Sigmoid colon (tissue), 4 donors: ENCODE data around the gene TTC9C.

Source experiments
- CTCF ChIP-seq, 4 experiments: fragments of 450-650 bp in 3 of 4; fragments of 200-600 bp in 1 of 4; IDR thresholded peaks; one replicate each; pipeline ENCODE4 v1.5.1; 2016 to 2019; ENCODE audit warnings: antibody characterized with exemption in 4 of 4, mild to moderate bottlenecking in 3 of 4, moderate library complexity in 2 of 4
- EP300 ChIP-seq, 4 donors: sonication (generic); formaldehyde crosslinking; IDR thresholded peaks; one replicate each; pipeline ENCODE4 v1.6.1; 2017; ENCODE audit warnings: antibody characterized with exemption in 4 of 4
- POLR2A ChIP-seq, 2 donors: fragments of 450-650 bp; IDR thresholded peaks; one replicate each; pipeline ENCODE4 v1.6.1; 2016; ENCODE audit warnings: antibody characterized with exemption in 2 of 2, mild to moderate bottlenecking in 2 of 2, moderate library complexity in 2 of 2
- POLR2AphosphoS5 ChIP-seq, 4 donors: sonication (generic); formaldehyde crosslinking; IDR thresholded peaks; one replicate each; pipeline ENCODE4 v1.6.1; 2017; ENCODE audit warnings: antibody characterized with exemption in 4 of 4

GRCh38 chr11:62715150-62716130 is 12.8 kb upstream of the TTC9C start:
- no peak for TF ChIP-seq CTCF (IDR thresholded peaks at IDR 0.05)
- TF ChIP-seq POLR2A (IDR thresholded peaks at IDR 0.05), result no peak
- TF ChIP-seq POLR2AphosphoS5 (IDR thresholded peaks at IDR 0.05), result no peak
- no peak for TF ChIP-seq EP300 (IDR thresholded peaks at IDR 0.05)
